Stimulated activated CD8-positive, alpha-beta memory T cell treated with anti-CD3 and anti-CD28 coated beads, Interleukin-4, amount 100 ng/mL, for 24 hours (primary cell): ENCODE results near the gene PSG5.
"Not testable (repeated sequence)": the region's sequence is repeated elsewhere in the genome, so short reads cannot be mapped to it uniquely, and the experiment has no call there.

ENCODE experiments used
- DNase-seq: peaks from one replicate; pipeline ENCODE4 v3.0.0-alpha.2; 2020; ENCODE audit warnings: low read depth

The PSG5 gene

DNA sequence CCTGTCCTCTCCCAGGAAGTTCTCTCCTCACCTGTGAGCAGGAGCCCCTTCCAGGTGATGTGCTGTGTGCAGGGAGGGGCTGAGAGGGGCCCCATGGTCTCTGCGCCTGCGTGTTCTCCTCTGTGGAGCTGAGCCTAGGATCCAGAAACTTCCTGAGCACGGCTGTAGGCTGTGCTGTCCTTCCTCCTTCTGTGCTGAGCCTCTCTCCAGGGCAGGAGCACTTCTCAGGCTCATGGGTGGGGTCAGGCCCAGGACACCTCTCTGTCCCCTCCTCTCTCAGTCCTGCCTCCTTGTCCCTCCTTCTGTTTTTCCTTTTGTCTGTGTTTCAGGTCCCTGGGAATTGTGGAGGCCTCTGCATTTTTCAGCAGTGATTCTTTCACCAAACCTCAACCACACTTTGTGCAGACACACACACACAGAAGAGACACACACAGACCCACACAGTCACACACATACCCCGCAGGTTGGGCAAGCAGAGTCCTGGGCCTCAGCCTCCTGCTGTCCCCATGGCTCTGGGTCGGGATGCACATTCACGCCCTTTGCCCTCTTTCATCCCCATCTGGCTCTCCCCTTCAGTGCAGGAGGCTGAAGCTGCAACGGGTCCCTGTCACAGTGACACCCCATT is at the start of gene PSG5:
TSS of gene PSG5 (minus strand) at position 226 of the 625 bp plus-strand sequence. CDS start at position 95, 131 bp downstream.
- not testable (repeated sequence) for DNase-seq

DNA sequence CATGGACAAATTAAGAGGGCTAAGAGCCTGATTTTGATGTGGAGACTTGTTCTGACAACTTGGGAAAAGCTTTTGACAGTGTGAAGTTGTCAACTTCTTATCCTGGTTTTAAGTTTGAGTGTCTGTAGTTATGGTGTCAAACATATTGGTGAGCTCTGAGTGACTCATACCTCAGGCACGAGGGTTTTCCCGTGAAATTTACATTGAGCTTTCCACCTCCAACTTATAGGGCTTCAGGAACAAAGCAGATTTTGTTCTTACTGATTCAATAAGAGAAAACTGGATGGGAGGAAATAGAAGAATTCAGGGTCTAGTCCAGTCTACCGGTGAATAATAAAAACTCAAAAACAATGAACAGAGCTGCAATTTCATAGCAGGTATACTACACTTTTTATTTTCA is 49.4 kb upstream of the PSG5 start:
- not testable (repeated sequence) for DNase-seq

DNA sequence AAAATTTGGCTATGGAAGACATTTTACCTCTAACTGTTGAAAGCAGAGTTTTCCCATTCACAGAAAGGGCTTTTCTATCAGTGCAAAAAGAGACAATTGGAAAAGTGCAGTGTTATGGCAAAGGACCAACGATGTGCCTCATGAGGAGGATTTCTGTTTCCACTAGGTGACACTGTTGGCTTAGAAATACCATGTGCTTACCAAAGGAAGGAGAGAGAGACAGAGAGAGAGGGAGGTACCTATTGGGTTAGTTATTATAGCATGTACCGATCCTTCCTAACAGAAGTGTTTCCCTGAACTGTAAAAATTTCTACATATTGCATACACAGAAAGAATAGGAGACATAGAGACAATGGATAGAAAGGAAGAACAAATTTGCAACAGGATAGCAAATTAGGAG is 43.0 kb upstream of the PSG5 start:
- no peak for DNase-seq

DNA sequence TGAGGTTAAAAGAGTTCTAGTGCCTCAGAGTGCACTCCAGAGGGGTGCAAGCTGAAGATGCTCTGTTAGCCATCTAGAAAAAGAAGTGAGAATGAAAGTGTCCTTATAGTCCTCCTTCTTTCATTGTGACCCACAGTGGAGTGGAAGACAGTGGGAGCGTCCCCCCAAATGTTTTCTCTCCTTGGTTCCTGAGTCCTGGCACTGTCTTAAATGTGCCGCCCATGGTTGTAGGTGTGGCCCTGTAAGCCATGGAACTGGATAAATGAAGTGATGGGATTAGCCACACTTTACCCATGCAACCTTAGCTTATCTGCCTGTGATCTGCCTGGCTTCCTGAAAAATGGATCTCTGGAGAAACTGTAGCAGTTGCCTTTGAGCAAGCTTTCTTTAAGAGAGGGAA is 42.4 kb upstream of the PSG5 start:
- not testable (repeated sequence) for DNase-seq

DNA sequence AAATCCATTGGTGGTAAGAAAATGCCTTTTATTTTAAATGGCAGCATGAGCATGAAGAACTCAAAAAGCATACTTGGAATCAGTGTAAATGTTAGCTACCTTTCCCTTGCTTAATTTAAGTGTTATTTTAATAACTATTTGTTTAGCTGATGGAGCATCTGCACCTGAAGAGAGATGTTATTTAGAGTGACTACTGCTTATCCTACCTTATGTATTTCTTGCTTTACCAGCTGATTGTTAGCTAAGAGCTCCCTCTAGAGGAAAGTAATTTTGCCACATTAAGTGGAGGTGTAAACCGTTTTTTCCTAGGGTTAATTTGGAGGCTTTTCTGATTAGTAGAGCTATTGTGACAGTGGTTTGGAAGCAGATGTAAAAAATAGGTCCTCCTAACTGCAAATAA is 40.6 kb upstream of the PSG5 start:
- not testable (repeated sequence) for DNase-seq

DNA sequence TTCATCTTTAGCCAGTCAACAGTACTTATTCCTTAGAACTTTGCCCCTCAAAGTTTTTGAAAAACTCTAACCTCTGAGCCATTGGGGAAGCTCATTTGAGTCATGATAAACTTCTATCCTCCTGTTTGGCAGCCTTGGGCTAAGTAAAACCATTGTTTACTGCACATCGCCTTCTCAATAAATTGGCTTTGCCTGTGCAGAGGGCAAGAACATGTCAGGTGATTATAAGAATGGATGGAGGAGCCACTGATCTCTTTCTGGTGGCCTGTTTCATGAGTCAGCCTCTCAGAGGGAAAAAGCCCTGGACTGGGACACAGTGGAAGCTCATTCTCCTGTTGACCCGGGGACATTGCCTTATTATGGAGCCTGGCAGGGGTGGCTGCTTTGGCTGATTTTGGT is 38.5 kb upstream of the PSG5 start:
- DNase-seq: no peak

DNA sequence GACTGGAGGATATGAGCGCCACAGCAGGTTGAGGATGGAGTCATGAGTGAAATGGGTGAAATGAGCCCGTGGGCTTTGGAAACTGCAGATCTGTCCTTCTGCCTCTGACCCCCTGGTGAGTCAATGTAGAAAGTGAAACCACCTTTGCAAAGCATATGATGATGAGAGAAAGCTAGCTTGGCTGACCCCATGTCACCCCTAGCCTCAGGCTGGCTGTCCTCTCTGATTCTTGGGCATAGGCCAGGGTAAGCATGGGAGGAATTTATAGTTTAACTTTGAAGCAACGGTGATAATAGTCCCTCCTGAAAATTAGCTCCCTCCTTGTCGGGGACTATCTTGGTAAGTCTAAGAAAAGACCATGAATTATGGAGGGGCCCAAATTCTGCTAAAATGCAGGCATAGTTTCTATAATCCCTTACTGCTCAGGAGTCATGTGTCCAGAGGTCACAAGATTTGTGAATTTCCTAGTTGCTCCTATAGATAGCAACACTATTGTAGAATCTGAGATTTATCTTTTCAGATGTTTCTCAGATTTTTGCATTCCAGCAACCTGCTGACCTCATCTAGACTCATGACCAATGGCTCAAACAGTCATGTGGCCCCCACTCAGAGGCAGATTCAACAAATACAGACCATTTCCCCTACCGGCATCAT is 38.0 kb upstream of the PSG5 start:
- not testable (repeated sequence) for DNase-seq

DNA sequence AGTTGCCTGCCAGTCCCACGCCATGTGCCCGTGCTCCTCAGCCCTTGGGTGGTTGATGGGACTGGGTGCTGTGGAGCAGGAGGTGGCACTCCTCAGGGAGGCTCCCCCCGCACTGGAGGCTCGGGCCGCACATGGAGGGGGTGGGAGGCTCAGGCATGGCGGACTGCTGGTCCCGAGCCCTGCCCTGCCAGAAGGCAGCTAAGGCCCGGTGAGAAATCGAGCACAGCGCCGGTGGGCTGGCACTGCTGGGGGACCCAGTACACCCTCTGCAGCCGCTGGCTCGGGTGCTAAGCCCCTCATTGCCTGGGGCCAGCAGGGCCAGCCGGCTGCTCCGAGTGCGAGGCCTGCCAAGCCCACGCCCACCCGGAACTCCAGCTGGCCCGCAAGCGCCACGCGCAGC is 35.6 kb upstream of the PSG5 start:
- DNase-seq: not testable (repeated sequence)

DNA sequence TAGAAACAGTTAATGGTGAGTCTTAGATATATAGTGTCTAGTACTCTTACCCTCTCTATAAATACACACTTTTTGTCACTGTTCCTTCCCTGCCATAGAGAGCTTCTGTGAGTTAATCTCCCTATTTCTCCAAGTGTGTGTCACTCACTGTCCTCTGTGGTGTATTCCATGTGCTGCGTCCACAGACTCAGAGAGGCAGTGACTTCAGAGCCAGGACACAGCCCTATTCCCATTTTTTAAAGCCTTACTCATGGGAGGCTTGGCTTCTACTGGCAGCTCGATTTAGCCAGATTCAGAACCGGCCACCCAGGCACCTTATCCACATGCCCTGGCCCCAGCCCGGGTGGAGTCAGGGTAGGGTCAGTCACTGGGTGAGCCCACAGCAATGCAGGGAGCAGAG is 32.8 kb upstream of the PSG5 start:
- DNase-seq: not testable (repeated sequence)

DNA sequence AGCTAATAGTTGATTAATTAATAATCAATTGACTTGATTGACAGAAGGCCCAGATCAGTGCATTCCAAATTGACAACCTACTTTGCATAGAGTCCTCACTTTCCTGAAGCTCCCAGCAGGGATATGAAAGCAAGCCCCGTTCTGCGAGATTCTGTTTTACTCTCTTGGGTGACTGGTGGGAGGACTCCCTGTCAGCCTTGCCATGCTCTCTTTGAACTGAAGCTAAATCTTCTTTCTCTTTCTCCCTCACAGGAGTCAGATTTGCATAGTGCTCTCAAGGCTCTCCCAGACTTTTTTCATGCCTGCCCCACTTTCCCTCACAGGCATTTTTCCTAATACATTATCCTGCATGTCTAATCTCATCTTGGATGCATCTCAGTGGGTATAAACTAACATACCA is 29.5 kb upstream of the PSG5 start:
- not testable (repeated sequence) for DNase-seq

DNA sequence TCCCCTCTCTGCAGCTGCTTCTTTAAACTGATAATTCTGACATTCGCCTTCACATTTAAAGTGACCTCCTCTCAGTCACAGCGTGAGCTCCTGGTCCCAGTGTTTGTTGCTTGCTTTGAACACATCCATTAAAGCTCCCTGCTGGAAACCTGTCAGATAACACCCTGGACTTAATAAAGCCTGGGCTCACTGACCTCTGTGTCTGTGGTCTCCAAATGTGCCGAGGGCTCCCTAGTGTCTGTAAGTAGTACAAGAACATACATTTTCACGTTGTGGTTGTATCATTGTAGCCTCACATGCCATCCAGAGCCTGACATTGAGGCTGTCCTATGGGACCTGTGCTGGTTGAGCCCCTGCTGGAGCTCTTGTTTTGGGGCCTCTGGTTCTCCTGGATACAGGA is 21.7 kb upstream of the PSG5 start:
- no peak for DNase-seq

DNA sequence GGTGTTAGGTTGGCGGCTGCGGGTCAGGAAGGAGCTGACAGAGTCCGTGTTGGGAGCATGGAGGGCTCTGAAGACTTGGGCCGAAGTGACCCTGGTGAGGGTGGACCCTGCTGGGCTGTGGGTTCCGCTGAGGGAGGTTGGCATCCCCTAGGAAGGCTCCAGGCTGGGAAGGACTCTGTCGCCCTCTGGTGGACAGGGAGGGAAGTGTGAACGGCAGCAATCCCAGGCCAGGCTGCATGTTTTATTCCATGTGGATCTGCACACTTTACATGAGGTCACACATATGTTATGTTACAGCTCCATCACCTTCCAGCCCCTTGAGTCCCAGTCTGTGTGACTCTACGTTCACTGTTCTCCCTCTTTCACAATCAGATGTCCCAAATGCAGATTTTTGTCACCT is 20.8 kb upstream of the PSG5 start:
- not testable (repeated sequence) for DNase-seq

DNA sequence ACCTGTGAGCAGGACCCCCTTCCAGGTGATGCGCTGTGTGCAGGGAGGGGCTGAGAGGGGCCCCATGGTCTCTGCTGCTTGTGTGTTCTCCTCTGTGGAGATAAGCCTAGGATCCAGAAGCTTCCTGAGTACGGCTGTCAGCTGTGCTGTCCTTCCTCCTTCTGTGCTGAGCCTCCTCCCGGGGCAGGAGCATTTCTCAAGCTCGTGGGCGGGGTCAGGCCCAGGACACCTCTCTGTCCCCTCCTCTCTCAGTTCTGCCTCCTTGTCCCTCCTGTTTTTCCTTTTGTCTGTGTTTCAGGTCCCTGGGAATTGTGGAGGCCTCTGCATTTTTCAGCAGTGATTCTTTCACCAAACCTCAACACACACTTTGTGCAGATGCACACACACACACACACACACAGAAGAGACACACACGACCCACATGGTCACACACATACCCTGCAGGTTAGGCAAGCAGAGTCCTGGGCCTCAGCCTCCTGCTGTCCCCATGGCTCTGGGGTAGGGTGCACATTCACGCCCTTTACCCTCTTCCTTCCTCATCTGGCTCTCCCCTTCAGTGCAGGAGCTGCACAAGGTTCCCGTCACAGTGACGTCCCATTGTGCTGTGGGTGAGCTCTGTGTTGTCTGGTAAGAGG is 19.3 kb upstream of the PSG5 start, which contains the start of gene PSG4:
TSS of gene PSG4 (minus strand) at position 168 of the 635 bp plus-strand sequence. CDS start at position 66, 102 bp downstream.
- not testable (repeated sequence) for DNase-seq

DNA sequence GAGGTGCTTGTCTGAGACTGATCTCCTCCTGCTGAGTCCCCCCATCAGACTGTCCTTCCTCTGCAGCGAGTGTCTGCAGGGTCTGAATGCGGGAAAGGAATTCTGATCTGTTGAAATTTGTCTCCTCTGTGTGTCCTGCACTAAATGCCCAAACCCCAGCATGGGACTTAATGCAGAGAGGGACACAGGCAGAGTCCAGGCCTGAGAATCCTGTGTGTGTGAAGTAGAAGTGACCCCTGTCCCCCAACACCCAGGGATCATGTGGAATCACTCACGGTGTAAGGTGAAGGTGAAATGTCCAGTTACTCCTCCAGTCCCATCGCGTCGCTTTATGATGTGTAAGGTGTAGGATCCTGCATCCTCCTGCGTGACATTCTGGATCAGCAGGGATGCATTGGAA is 17.3 kb upstream of the PSG5 start:
- not testable (repeated sequence) for DNase-seq

DNA sequence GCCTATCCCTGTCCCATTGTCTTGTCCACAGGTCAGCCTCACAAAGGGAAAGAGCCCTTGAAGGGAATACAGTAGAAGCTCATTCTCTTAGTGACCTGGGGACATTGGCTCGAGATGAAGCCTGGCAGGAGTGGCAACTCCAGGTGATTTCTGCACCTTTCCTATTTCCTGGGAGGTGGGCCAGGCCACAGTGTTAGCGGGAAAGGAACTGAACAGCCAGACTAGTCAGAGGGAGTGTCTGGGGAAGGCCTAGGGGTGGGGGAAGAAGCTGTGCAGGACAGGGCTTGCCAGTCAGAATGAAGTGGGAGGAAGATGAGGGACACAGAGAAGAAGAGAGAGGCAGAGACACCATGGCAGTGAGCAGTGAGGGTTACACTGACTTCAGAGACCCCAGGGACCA is 15.6 kb upstream of the PSG5 start:
- not testable (repeated sequence) for DNase-seq

DNA sequence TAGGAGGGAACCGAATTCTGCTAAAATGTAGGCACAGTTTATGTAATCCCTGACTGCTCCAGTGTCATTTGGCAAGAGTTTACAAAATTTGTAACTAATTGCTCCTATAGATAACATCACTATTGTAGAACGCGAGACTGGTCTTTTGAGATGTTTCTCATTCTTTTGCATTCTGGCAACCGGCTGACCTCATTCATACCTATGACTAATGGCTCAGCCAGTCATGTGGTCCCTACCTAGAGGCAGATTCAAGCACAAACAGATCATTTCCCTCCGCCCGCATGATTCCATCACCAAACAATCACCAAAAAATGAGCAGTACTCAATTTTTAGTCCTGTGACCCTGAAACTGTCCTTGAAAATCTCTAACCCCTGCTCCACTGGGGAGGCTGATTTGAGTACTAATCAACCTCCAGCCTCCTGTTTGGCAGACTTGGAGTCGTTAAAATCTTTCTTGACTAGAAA is 15.0 kb upstream of the PSG5 start:
- DNase-seq: not testable (repeated sequence)

DNA sequence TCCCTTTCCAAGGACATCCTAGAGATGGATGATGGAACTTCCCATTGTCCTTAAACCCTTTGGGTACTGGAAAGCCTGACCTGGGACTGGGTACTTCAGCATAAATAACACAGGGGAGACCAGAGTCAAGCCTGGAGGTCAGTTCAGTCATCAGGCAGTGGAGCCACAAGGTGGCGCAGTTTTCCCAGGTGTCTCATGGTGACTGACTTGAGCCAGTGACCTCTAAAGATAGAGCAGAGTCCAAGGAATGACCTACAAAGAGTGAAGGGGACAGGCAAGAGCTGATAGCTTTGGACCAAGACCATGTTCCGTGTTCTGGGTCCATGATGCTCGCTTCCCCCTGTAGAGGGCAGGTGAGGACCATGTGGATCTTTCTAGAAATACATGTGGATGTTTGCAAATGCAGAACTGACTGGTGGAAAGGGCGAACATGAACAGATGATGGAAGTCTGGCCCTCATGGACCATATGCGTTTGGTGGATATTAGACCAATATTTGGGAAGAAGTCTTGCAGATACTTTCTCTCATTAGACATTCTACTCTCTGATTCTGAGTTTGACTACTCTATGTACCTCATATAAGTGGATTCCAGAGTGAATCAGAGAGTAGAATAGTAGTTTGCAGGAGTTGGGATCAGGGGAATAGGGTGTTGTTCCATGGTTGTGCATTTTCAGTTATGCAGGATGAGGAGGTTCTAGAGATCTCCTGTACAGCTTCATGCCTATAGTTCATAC is 12.5 kb upstream of the PSG5 start:
- not testable (repeated sequence) for DNase-seq

DNA sequence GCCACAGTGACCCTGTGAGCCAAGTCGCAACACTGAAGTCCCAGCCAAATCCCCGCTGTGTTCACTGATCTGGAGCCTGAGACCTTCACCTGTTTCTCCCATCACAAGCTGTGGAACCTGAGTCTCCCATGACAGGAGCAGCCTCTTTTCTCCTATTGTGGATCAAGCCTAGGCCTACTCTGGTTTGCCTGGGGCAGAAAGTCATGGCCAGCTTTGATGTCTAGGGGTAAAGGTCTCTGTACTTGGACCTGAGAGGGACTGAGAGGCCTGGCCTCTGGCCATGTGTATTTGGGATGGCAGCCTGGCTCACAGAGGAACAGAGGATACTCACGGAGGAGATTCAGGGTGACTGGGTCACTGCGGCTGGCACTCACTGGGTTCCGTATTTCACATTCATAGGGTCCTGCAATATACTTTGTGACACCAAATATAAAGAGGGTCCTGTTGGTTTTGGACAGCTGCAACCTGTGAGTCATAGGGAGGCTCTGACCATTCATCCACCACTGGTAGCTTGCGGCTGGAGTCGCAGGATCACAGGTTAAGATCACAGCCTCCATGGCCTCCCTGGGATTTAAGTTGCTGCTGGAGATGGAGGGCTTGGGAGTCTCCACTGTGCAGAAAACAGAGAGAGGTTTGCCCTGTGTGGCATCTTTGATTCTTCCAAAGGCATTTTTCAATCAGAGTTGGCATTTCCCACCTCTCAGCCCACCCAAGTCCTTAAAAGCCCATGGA is 11.5 kb upstream of the PSG5 start:
- DNase-seq: not testable (repeated sequence)

DNA sequence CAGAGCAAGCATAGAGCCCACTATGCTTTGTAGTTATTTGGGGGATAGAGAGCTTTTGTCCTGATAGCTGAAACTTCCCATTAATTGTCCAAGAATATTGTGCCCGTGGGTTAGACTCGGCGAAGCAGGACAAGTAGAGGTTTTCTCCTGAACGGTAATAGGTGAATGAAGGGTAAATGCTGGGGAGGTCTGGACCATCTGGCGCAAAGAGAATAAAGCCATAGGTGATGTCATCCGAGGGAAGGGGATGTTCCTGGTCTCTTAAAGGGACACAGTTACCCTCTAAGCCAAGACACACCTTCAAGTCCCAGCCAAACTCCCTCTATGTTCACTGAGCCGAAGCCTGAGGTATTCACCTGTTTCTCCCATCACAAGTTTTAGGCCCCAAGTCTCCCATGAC is 8.1 kb upstream of the PSG5 start:
- DNase-seq: not testable (repeated sequence)

DNA sequence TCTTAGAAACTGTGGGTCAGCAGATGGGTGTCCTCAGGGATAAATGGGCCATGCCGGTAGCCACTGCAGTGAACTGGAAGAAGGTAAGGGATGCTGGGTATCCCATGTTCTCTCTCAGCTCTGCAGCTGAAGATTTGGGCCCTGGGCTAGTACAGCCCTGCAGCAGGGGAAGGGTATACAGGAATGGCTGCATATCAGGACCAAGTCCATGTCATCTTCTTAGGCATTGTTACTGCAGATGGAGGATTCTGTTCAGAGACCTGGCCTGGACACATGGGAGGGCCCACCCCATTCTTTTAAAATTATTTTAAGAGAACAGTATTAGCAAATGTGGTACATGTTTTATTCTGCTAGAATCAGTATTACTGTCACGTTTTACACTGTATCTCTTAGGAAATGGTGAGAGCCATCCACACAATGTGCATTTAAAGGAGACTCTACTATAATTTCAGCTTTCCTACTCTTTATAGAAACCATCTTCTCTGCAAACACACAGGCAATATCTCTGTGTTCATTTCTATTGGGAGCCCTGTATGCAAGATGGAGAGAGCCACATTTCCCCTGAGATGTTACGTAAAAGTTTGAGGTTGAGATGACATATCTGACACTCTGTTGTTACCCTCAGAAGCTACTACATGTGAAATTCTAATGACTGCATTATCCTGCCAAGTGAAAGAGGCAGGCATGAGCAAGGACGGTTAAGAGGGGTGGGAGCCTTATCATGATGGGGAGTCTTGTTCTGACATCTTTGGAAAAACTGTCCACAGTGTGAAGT is 6.2 kb upstream of the PSG5 start:
- not testable (repeated sequence) for DNase-seq

DNA sequence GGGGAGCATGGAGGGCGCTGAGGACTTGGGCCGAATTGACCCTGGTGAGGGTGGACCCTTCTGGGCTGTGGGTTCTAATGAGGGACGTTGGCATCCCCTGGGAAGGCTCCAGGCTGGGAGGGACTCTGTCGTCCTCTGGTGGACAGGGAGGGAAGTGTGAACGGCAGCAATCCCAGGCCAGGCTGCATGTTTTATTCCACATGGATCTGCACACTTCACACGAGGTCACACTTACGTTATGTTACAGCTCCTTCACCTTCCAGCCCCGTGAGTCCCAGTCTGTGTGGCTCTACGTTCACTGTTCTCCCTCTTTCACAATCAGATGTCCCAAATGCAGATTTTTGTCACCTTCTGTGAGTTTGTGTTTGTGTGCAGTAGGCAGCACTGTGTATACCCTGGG is 1.8 kb upstream of the PSG5 start:
- not testable (repeated sequence) for DNase-seq
